ENCODE results near the gene CEP57. TPM values are rescaled to one million over a fixed set of nuclear protein-coding genes. Genes with fewer than 3 reads are reported as not detected.
A peak's percentile ranks its signal among the peaks of the same experiment; 100 is the strongest.

The CEP57 gene
- total RNA-seq, 4 donors from 2014 or later, result 10.2 to 20.5 (median 16.9) TPM

DNA sequence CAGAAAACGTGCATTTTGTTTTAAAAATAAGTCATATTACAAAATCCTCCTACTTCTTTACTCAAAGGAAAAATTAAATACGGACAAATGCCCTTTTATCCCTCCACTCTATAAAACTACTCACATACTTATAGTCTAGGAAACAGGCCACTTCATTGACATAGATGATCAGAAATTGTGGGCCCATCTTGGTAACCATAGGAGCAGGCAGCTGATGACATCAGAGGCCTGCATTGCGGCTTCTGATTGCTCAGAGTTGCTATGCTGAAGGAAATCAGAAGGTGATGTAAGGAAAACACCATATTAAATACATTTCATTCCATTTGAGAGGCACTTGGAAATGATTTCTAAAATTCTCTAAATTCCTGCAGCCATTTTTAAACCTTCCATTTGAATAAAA, 27.8 kb upstream of the CEP57 start:
- no peak overlapping the region for H3K27ac ChIP-seq
- no peaks in the 10 kb centered on the region for H3K36me3 ChIP-seq
- no peaks in the 10 kb centered on the region for H3K9me3 ChIP-seq
- no peaks in the 10 kb centered on the region for H3K27me3 ChIP-seq
- H3K4me3 ChIP-seq, result no peak overlapping the region
- H3K4me1 ChIP-seq, result no peaks in the 10 kb centered on the region
- in situ Hi-C loops (cut with MboI; ENCODE audit: low sequenced_read_pairs in 4 of 4) (loop anchor here (5.0 to 25.0 kb wide), 5 partner anchors 600 to 775 kb away; partner anchors contain the start of gene SRSF8 (in 2 of the 4)), intact Hi-C loops (cut with DNase I; ENCODE audit: low total_unique reads) (no loop called here)
- ATAC-seq (no peak), DNase-seq (no peak)
- no peak for TF ChIP-seq POLR2A (IDR thresholded peaks at IDR 0.05)
- TF ChIP-seq, protein P1, sequence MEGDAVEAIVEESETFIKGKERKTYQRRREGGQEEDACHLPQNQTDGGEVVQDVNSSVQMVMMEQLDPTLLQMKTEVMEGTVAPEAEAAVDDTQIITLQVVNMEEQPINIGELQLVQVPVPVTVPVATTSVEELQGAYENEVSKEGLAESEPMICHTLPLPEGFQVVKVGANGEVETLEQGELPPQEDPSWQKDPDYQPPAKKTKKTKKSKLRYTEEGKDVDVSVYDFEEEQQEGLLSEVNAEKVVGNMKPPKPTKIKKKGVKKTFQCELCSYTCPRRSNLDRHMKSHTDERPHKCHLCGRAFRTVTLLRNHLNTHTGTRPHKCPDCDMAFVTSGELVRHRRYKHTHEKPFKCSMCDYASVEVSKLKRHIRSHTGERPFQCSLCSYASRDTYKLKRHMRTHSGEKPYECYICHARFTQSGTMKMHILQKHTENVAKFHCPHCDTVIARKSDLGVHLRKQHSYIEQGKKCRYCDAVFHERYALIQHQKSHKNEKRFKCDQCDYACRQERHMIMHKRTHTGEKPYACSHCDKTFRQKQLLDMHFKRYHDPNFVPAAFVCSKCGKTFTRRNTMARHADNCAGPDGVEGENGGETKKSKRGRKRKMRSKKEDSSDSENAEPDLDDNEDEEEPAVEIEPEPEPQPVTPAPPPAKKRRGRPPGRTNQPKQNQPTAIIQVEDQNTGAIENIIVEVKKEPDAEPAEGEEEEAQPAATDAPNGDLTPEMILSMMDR (IDR thresholded peaks at IDR 0.05 in 4 of 5, conservative IDR thresholded peaks at IDR 0.05 in 1 of 5), result no peak

DNA sequence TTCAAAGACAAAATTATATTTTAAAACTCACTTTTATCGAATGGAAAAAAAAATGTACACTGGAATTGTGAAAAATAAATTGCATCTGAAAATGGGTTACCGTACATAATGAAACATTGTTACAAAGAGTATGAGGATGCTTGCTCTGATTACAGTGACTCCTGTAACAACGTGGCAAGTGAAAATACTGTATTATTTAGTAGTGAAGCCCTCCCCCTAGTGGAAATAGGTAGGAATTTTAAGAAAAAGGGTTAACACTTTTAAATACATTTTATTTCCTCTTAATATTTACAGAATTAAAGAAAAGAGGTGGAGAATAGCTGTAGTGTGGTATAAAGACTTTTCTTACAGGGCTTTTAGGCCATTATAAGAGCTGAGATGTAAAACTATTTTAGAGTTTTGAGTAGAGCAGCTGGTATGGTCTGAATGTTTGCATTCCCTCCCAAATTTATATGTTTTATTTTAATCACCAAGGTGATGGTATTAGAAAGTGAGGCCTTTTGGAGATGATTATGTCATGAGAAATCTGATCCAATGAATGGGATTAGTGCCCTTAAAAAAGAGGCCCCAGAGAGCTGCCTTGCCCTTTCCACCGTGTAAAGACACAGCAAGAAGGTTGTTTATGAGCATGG, 25.9 kb upstream of the CEP57 start:
- Histone ChIP-seq H3K27ac (no peak overlapping the region), H3K4me1 (no peaks in the 10 kb centered on the region), H3K4me3 (no peak overlapping the region), H3K9me3 (no peaks in the 10 kb centered on the region), H3K27me3 (no peaks in the 10 kb centered on the region), H3K36me3 (peaks cover 0 to 8% of the 10 kb centered on the region in 2 donors)
- in situ Hi-C loops (cut with MboI; ENCODE audit: low sequenced_read_pairs in 4 of 4), result loop anchor here (5.0 to 25.0 kb wide), 5 partner anchors 602 to 777 kb away; partner anchors contain the start of gene SRSF8 (in 2 of the 4)
- TF ChIP-seq, protein P1 (IDR thresholded peaks at IDR 0.05 in 4 of 5, conservative IDR thresholded peaks at IDR 0.05 in 1 of 5), result peak; percentile 42 to 72 (median 63)
- no peak for TF ChIP-seq POLR2A (IDR thresholded peaks at IDR 0.05)
- intact Hi-C loops (cut with DNase I; ENCODE audit: low total_unique reads), result loop anchor here (1.0 kb wide), 1 partner anchor 613 kb away; no protein-coding TSS in a partner anchor
- peak in 1 of 2 donors; percentile 58 for ATAC-seq
- no peak for DNase-seq

DNA sequence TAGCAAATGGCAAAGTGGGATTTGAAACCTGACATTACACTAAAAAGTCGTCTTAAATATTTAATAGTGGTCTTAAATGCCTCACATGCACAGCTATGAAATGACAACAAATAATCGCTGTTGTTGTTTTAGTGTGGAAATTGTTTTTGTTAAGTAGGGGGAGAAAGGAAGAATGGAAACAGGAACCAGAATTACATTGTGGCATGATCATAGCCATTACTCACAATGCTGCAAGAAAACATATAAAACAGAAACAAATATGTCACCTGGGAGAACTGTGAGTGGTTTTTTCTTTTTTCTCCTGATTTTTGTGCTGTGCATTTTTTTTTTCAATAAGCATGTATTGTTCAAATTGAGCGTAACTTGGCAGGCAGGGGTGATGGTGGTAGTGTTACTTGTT, 23.6 kb upstream of the CEP57 start:
- Histone ChIP-seq H3K4me1 (no peaks in the 10 kb centered on the region), H3K36me3 (peaks cover 0 to 22% of the 10 kb centered on the region in 2 donors), H3K27ac (no peak overlapping the region), H3K4me3 (no peak overlapping the region), H3K27me3 (no peaks in the 10 kb centered on the region), H3K9me3 (no peaks in the 10 kb centered on the region)
- TF ChIP-seq POLR2A (IDR thresholded peaks at IDR 0.05), result no peak
- TF ChIP-seq, protein P1 (IDR thresholded peaks at IDR 0.05 in 4 of 5, conservative IDR thresholded peaks at IDR 0.05 in 1 of 5), result no peak
- ATAC-seq (no peak), DNase-seq (no peak)
- intact Hi-C loops (cut with DNase I; ENCODE audit: low total_unique reads), result loop anchor here (5.0 kb wide), 1 partner anchor 699 kb away; the partner anchor contains the start of gene SRSF8
- in situ Hi-C loops (cut with MboI; ENCODE audit: low sequenced_read_pairs in 4 of 4), result loop anchor here (10.0 to 25.0 kb wide), 4 partner anchors 612 to 779 kb away; partner anchors contain the start of gene SRSF8 (in 2 of the 4)

DNA sequence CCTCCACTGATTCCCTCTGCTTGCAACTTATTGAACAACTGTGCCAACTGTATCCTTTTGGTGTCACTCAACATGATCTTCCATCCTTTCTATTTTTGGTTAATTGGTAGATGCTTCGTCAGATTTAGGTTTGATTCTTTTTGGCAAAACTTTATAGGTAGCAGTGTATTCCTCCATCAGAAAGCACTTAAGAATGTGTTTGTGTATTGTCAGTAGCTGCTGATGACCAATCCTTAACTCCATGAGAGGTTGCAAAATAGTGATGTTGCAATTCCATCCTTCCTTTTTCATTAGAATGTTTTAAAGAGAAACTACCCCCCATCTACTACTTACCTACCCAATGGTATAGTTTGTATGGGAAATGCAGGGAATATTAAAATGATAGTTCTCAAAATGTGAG, 22.8 kb upstream of the CEP57 start:
- intact Hi-C loops (cut with DNase I; ENCODE audit: low total_unique reads) (loop anchor here (5.0 kb wide), 1 partner anchor 700 kb away; the partner anchor contains the start of gene SRSF8), in situ Hi-C loops (cut with MboI; ENCODE audit: low sequenced_read_pairs in 4 of 4) (loop anchor here (10.0 to 25.0 kb wide), 4 partner anchors 613 to 780 kb away; partner anchors contain the start of gene SRSF8 (in 2 of the 4))
- H3K27ac ChIP-seq, result no peak overlapping the region
- H3K36me3 ChIP-seq, result peaks cover 0 to 23% of the 10 kb centered on the region in 2 donors
- H3K4me1 ChIP-seq, result no peaks in the 10 kb centered on the region
- DNase-seq (no peak), ATAC-seq (peak in 1 of 2 donors; percentile 26)
- TF ChIP-seq, protein P1 (IDR thresholded peaks at IDR 0.05 in 4 of 5, conservative IDR thresholded peaks at IDR 0.05 in 1 of 5), result no peak
- TF ChIP-seq POLR2A (IDR thresholded peaks at IDR 0.05), result no peak
- H3K27me3 ChIP-seq, result no peaks in the 10 kb centered on the region
- H3K9me3 ChIP-seq, result no peaks in the 10 kb centered on the region
- no peak overlapping the region for H3K4me3 ChIP-seq
